Measurements from ENCODE around the gene KLHL34. TPM values are rescaled to one million over a fixed set of nuclear protein-coding genes. Genes with fewer than 3 reads are reported as not detected.
A peak's percentile ranks its signal among the peaks of the same experiment; 100 is the strongest.

The KLHL34 gene
- total and polyA plus RNA-seq, 4 donors = 0.03 to 0.06 TPM; not detected in 2

- Histone ChIP-seq H3K27me3 (ENCODE audit: control insufficient read depth in 3 of 3, insufficient read depth in 3 of 3, low read length in 2 of 3) (peaks cover 0 to 6% (median 5%) of the 10 kb centered on the region in 3 donors), H3K36me3 (ENCODE audit: control insufficient read depth in 4 of 4, insufficient read depth in 4 of 4, low read length in 4 of 4) (no peaks in the 10 kb centered on the region), H3K9ac (ENCODE audit: insufficient read depth in 1 of 2, low read length in 2 of 2) (no peak overlapping the region), H3K4me3 (no peak overlapping the region), H3K4me1 (ENCODE audit: control insufficient read depth in 5 of 5, insufficient read depth in 5 of 5, low read length in 5 of 5) (peaks cover 0 to 3% (median 0%) of the 10 kb centered on the region in 5 donors), H3K27ac (ENCODE audit: low read depth in 1 of 2, low read length in 1 of 2) (peak overlapping the region in 1 of 2 donors; percentile 79), H3K9me3 (ENCODE audit: control insufficient read depth in 4 of 4, insufficient read depth in 3 of 4, low read length in 3 of 4) (no peaks in the 10 kb centered on the region)
- 66 to 91% methylated on average over 4 of the region's 4 CpGs for whole genome bisulfite sequencing, 2 donors
- DNase-seq (no peak), ATAC-seq (ENCODE audit: insufficient read depth, low FRiP score) (no peak)
- no peak for TF ChIP-seq CTCF (IDR thresholded peaks at IDR 0.05; ENCODE audit: control extremely low read depth, extremely low read depth)
Measured at GRCh38 chrX:21666252-21666651, 8.1 kb upstream of the KLHL34 start.

- WGBS, 2 donors = 57 to 85% methylated on average over 4 of the region's 4 CpGs
- Histone ChIP-seq H3K36me3 (ENCODE audit: control insufficient read depth in 4 of 4, insufficient read depth in 4 of 4, low read length in 4 of 4) (no peaks in the 10 kb centered on the region), H3K4me1 (ENCODE audit: control insufficient read depth in 5 of 5, insufficient read depth in 5 of 5, low read length in 5 of 5) (peaks cover 0 to 17% (median 1%) of the 10 kb centered on the region in 5 donors), H3K9me3 (ENCODE audit: control insufficient read depth in 4 of 4, insufficient read depth in 3 of 4, low read length in 3 of 4) (no peaks in the 10 kb centered on the region), H3K27me3 (ENCODE audit: control insufficient read depth in 3 of 3, insufficient read depth in 3 of 3, low read length in 2 of 3) (peaks cover 0 to 9% (median 2%) of the 10 kb centered on the region in 3 donors), H3K27ac (ENCODE audit: low read depth in 1 of 2, low read length in 1 of 2) (no peak overlapping the region), H3K4me3 (no peak overlapping the region), H3K9ac (ENCODE audit: insufficient read depth in 1 of 2, low read length in 2 of 2) (no peak overlapping the region)
- DNase-seq = no peak
- no peak for TF ChIP-seq CTCF (IDR thresholded peaks at IDR 0.05; ENCODE audit: control extremely low read depth, extremely low read depth)
- ATAC-seq (ENCODE audit: insufficient read depth, low FRiP score) = no peak
Measured at GRCh38 chrX:21662761-21663160, 4.6 kb upstream of the KLHL34 start.

GRCh38 chrX:21661316-21661715, 3.2 kb upstream of the KLHL34 start:
- Histone ChIP-seq H3K4me1 (ENCODE audit: control insufficient read depth in 5 of 5, insufficient read depth in 5 of 5, low read length in 5 of 5) (peaks cover 0 to 17% (median 1%) of the 10 kb centered on the region in 5 donors), H3K9ac (ENCODE audit: insufficient read depth in 1 of 2, low read length in 2 of 2) (no peak overlapping the region), H3K27me3 (ENCODE audit: control insufficient read depth in 3 of 3, insufficient read depth in 3 of 3, low read length in 2 of 3) (peaks cover 2 to 9% (median 4%) of the 10 kb centered on the region in 3 donors), H3K9me3 (ENCODE audit: control insufficient read depth in 4 of 4, insufficient read depth in 3 of 4, low read length in 3 of 4) (peaks cover 0 to 5% (median 0%) of the 10 kb centered on the region in 4 donors), H3K27ac (ENCODE audit: low read depth in 1 of 2, low read length in 1 of 2) (peak overlapping the region in 1 of 2 donors; percentile 29), H3K36me3 (ENCODE audit: control insufficient read depth in 4 of 4, insufficient read depth in 4 of 4, low read length in 4 of 4) (no peaks in the 10 kb centered on the region), H3K4me3 (no peak overlapping the region)
- TF ChIP-seq CTCF (IDR thresholded peaks at IDR 0.05; ENCODE audit: control extremely low read depth, extremely low read depth) = no peak
- ATAC-seq (ENCODE audit: insufficient read depth, low FRiP score) (no peak), DNase-seq (no peak)
- WGBS, 2 donors = 57 to 87% methylated on average over 6 of the region's 6 CpGs

GRCh38 chrX:21660156-21660555, 2.0 kb upstream of the KLHL34 start:
- H3K27me3 ChIP-seq (ENCODE audit: control insufficient read depth in 3 of 3, insufficient read depth in 3 of 3, low read length in 2 of 3) = peaks cover 2 to 9% (median 4%) of the 10 kb centered on the region in 3 donors
- H3K27ac ChIP-seq (ENCODE audit: low read depth in 1 of 2, low read length in 1 of 2) = no peak overlapping the region
- H3K4me3 ChIP-seq = no peak overlapping the region
- no peak for TF ChIP-seq CTCF (IDR thresholded peaks at IDR 0.05; ENCODE audit: control extremely low read depth, extremely low read depth)
- WGBS, 2 donors = 77 to 86% methylated on average over 2 of the region's 2 CpGs
- H3K9me3 ChIP-seq (ENCODE audit: control insufficient read depth in 4 of 4, insufficient read depth in 3 of 4, low read length in 3 of 4) = peaks cover 0 to 6% (median 0%) of the 10 kb centered on the region in 4 donors
- peak in 2 of 3 donors; percentile 68 to 77 for DNase-seq
- no peak for ATAC-seq (ENCODE audit: insufficient read depth, low FRiP score)
- peaks cover 0 to 17% (median 2%) of the 10 kb centered on the region in 5 donors for H3K4me1 ChIP-seq (ENCODE audit: control insufficient read depth in 5 of 5, insufficient read depth in 5 of 5, low read length in 5 of 5)
- no peaks in the 10 kb centered on the region for H3K36me3 ChIP-seq (ENCODE audit: control insufficient read depth in 4 of 4, insufficient read depth in 4 of 4, low read length in 4 of 4)
- no peak overlapping the region for H3K9ac ChIP-seq (ENCODE audit: insufficient read depth in 1 of 2, low read length in 2 of 2)
